Skeletal muscle satellite cell (primary cell): ENCODE results near the gene SFMBT2.
"Not testable (repeated sequence)": the region's sequence is repeated elsewhere in the genome, so short reads cannot be mapped to it uniquely, and the experiment has no call there.

Experiments used
- H3K27me3 ChIP-seq: 2 replicates; pipeline ENCODE4 v1.7.0; 2013; ENCODE audit warnings: low read length; ENCODE audit not compliant: control insufficient read depth, insufficient read depth
- H3K36me3 ChIP-seq: 2 replicates; pipeline ENCODE4 v1.7.0; 2013; ENCODE audit warnings: mild to moderate bottlenecking, control low read depth, low read length; ENCODE audit not compliant: insufficient read depth
- H3K4me1 ChIP-seq: 2 replicates; pipeline ENCODE4 v1.7.0; 2013; ENCODE audit warnings: low read length; ENCODE audit not compliant: control insufficient read depth, insufficient read depth
- H3K4me2 ChIP-seq: 2 replicates; pipeline ENCODE4 v1.7.0; 2013; ENCODE audit warnings: mild to moderate bottlenecking, low read length
- H3K4me3 ChIP-seq: 2 replicates; pipeline ENCODE4 v1.7.0; 2013; ENCODE audit warnings: low read length
- H3K9ac ChIP-seq: 2 replicates; pipeline ENCODE4 v1.7.0; 2013; ENCODE audit warnings: mild to moderate bottlenecking, low read depth, low read length, moderate library complexity
- H3K9me3 ChIP-seq: replicated peaks from 2 replicates; pipeline ENCODE4 v1.7.0; 2013; ENCODE audit warnings: mild to moderate bottlenecking, control low read depth, low read length

Gene SFMBT2

GRCh38 chr10:7315906-7316305, 94.9 kb downstream of the SFMBT2 start:
- Histone ChIP-seq H3K4me3 (no peak overlapping the region), H3K9ac (no peak overlapping the region), H3K36me3 (no peaks in the 10 kb centered on the region), H3K4me2 (no peak overlapping the region), H3K9me3 (no peaks in the 10 kb centered on the region), H3K4me1 (no peaks in the 10 kb centered on the region), H3K27me3 (no peaks in the 10 kb centered on the region)

GRCh38 chr10:7314170-7314569, 96.7 kb downstream of the SFMBT2 start:
- Histone ChIP-seq H3K4me2 (no peak overlapping the region), H3K9ac (no peak overlapping the region), H3K4me1 (no peaks in the 10 kb centered on the region), H3K36me3 (no peaks in the 10 kb centered on the region), H3K4me3 (no peak overlapping the region), H3K27me3 (no peaks in the 10 kb centered on the region), H3K9me3 (no peaks in the 10 kb centered on the region)

GRCh38 chr10:7312488-7312857, 98.4 kb downstream of the SFMBT2 start:
- Histone ChIP-seq H3K4me3 (no peak overlapping the region), H3K9me3 (no peaks in the 10 kb centered on the region), H3K36me3 (no peaks in the 10 kb centered on the region), H3K4me2 (no peak overlapping the region), H3K27me3 (no peaks in the 10 kb centered on the region), H3K9ac (no peak overlapping the region), H3K4me1 (no peaks in the 10 kb centered on the region)

- not testable (repeated sequence) for H3K4me2 ChIP-seq, H3K36me3 ChIP-seq, H3K4me3 ChIP-seq, H3K27me3 ChIP-seq, H3K9ac ChIP-seq, H3K4me1 ChIP-seq, H3K9me3 ChIP-seq
These were observed 98.9 kb downstream of the SFMBT2 start for GRCh38 chr10:7311850-7312487.

GRCh38 chr10:7311218-7311849, 99.5 kb downstream of the SFMBT2 start:
- no peaks in the 10 kb centered on the region for H3K27me3 ChIP-seq
- no peaks in the 10 kb centered on the region for H3K9me3 ChIP-seq
- H3K9ac ChIP-seq, result no peak overlapping the region
- no peak overlapping the region for H3K4me3 ChIP-seq
- H3K4me2 ChIP-seq, result no peak overlapping the region
- H3K36me3 ChIP-seq, result no peaks in the 10 kb centered on the region
- H3K4me1 ChIP-seq, result no peaks in the 10 kb centered on the region

GRCh38 chr10:7310076-7310475, 100.8 kb downstream of the SFMBT2 start:
- Histone ChIP-seq H3K36me3 (no peaks in the 10 kb centered on the region), H3K9me3 (no peaks in the 10 kb centered on the region), H3K27me3 (no peaks in the 10 kb centered on the region), H3K9ac (no peak overlapping the region), H3K4me3 (no peak overlapping the region), H3K4me1 (no peaks in the 10 kb centered on the region), H3K4me2 (no peak overlapping the region)

GRCh38 chr10:7308826-7309225, 102.0 kb downstream of the SFMBT2 start:
- H3K4me3 ChIP-seq, result no peak overlapping the region
- H3K9me3 ChIP-seq, result no peaks in the 10 kb centered on the region
- H3K4me2 ChIP-seq, result no peak overlapping the region
- H3K9ac ChIP-seq, result no peak overlapping the region
- H3K27me3 ChIP-seq, result no peaks in the 10 kb centered on the region
- H3K4me1 ChIP-seq, result no peaks in the 10 kb centered on the region
- H3K36me3 ChIP-seq, result no peaks in the 10 kb centered on the region

- H3K4me3 ChIP-seq, result no peak overlapping the region
- H3K4me1 ChIP-seq, result no peaks in the 10 kb centered on the region
- no peaks in the 10 kb centered on the region for H3K27me3 ChIP-seq
- H3K9me3 ChIP-seq, result no peaks in the 10 kb centered on the region
- H3K9ac ChIP-seq, result no peak overlapping the region
- H3K4me2 ChIP-seq, result no peak overlapping the region
- no peaks in the 10 kb centered on the region for H3K36me3 ChIP-seq
These were observed 104.2 kb downstream of the SFMBT2 start for GRCh38 chr10:7306616-7307015.

- Histone ChIP-seq H3K4me2 (no peak overlapping the region), H3K36me3 (no peaks in the 10 kb centered on the region), H3K4me1 (no peaks in the 10 kb centered on the region), H3K27me3 (no peaks in the 10 kb centered on the region), H3K4me3 (no peak overlapping the region), H3K9me3 (no peaks in the 10 kb centered on the region), H3K9ac (no peak overlapping the region)
These were observed 104.7 kb downstream of the SFMBT2 start for GRCh38 chr10:7306147-7306546.

- Histone ChIP-seq H3K4me1 (no peaks in the 10 kb centered on the region), H3K9me3 (no peaks in the 10 kb centered on the region), H3K36me3 (no peaks in the 10 kb centered on the region), H3K4me3 (no peak overlapping the region), H3K9ac (no peak overlapping the region), H3K4me2 (no peak overlapping the region), H3K27me3 (no peaks in the 10 kb centered on the region)
These were observed 105.8 kb downstream of the SFMBT2 start for GRCh38 chr10:7305053-7305452.

GRCh38 chr10:7304110-7304509, 106.7 kb downstream of the SFMBT2 start:
- Histone ChIP-seq H3K4me3 (no peak overlapping the region), H3K4me2 (no peak overlapping the region), H3K9ac (no peak overlapping the region), H3K4me1 (no peaks in the 10 kb centered on the region), H3K27me3 (no peaks in the 10 kb centered on the region), H3K36me3 (no peaks in the 10 kb centered on the region), H3K9me3 (no peaks in the 10 kb centered on the region)

- H3K4me3 ChIP-seq, result no peak overlapping the region
- H3K9ac ChIP-seq, result no peak overlapping the region
- H3K4me2 ChIP-seq, result no peak overlapping the region
- H3K27me3 ChIP-seq, result no peaks in the 10 kb centered on the region
- H3K4me1 ChIP-seq, result no peaks in the 10 kb centered on the region
- H3K36me3 ChIP-seq, result no peaks in the 10 kb centered on the region
- H3K9me3 ChIP-seq, result no peaks in the 10 kb centered on the region
These were observed 107.8 kb downstream of the SFMBT2 start for GRCh38 chr10:7302930-7303557.
